Breast epithelium (tissue), 4 donors: ENCODE results near the gene PHB1. TPM values are rescaled to one million over a fixed set of nuclear protein-coding genes. Genes with fewer than 3 reads are reported as not detected.

Source experiments
- DNase-seq, 2 donors: peaks; one replicate each; pipeline ENCODE4 v3.0.0-alpha.2; 2019; ENCODE audit warnings: low spot score in 2 of 2
- H3K27ac ChIP-seq, 2 donors: fragments of 200-600 bp; sonication (generic) in 1 of 2; one replicate each; pipeline ENCODE4 v1.5.1; 2016 to 2019; ENCODE audit warnings: mild to moderate bottlenecking in 1 of 2
- H3K27me3 ChIP-seq, 2 donors: fragments of 200-600 bp; sonication (generic) in 1 of 2; one replicate each; pipeline versions ENCODE4 v1.5.1 to v1.6.0; 2017 to 2019; ENCODE audit warnings: control low read depth in 1 of 2, mild to moderate bottlenecking in 1 of 2
- H3K36me3 ChIP-seq: fragments of 200-600 bp; one replicate; pipeline ENCODE4 v1.5.1; 2019
- H3K4me1 ChIP-seq, 2 donors: fragments of 200-600 bp; sonication (generic); one replicate each; pipeline ENCODE4 v1.5.1; 2016 to 2019; ENCODE audit warnings: control low read depth in 1 of 2
- H3K4me3 ChIP-seq, 3 donors: fragments of 200-600 bp; sonication (generic); 1 replicate in 2 of 3; 2 replicates in 1 of 3; pipeline ENCODE4 v1.5.1; 2016 to 2019; ENCODE audit warnings: mild to moderate bottlenecking in 3 of 3, moderate library complexity in 2 of 3
- H3K9me3 ChIP-seq, 2 donors: fragments of 200-600 bp; sonication (generic) in 1 of 2; one replicate each; pipeline ENCODE4 v1.5.1; 2016 to 2019; ENCODE audit warnings: control low read depth in 1 of 2
- POLR2A ChIP-seq: fragments of 450-650 bp; IDR thresholded peaks from one replicate; pipeline ENCODE4 v1.6.1; 2016; ENCODE audit warnings: antibody characterized with exemption, mild to moderate bottlenecking, moderate library complexity
- POLR2AphosphoS5 ChIP-seq, 3 donors: sonication (generic); formaldehyde crosslinking; IDR thresholded peaks; one replicate each; pipeline ENCODE4 v1.6.1; 2017; ENCODE audit warnings: antibody characterized with exemption in 3 of 3
- intact Hi-C: fragments of 100-400 bp; cut with DNase I; formaldehyde crosslinking; loops from one replicate; pipeline ENCODE4 v1.15.1; 2023; ENCODE audit warnings: low total_unique reads
- total RNA-seq, 3 donors: library from RNA; depleted of rRNA; stranded (reverse); fragments of >200 nt; gene quantifications; one replicate each; pipeline ENCODE4 v1.1.0, GENCODE V29; 2016
- TF ChIP-seq, protein P1 (sequence below), 3 donors: fragments of 450-650 bp; IDR thresholded peaks; one replicate each; pipeline ENCODE4 v1.5.1; 2016 to 2017; ENCODE audit warnings: antibody characterized with exemption in 3 of 3, mild to moderate bottlenecking in 3 of 3, moderate library complexity in 3 of 3

Gene PHB1
- total RNA-seq, 3 donors from 2014 or later = 100 to 110 (median 108) TPM

- intact Hi-C loops = loop anchor here (5.0 kb wide), 1 partner anchor 108 kb away; no protein-coding TSS in a partner anchor
These were observed 24.6 kb upstream of the PHB1 start for GRCh38 chr17:49439305-49439672.

GRCh38 chr17:49438436-49439278 lies 24.0 kb upstream of the PHB1 start:
- peak in 1 of 2 donors; percentile 46 for DNase-seq
- no peaks in the 10 kb centered on the region for H3K9me3 ChIP-seq
- H3K4me3 ChIP-seq = no peak overlapping the region
- H3K4me1 ChIP-seq = no peaks in the 10 kb centered on the region
- no peak overlapping the region for H3K27ac ChIP-seq
- H3K27me3 ChIP-seq = peaks cover 0 to 10% of the 10 kb centered on the region in 2 donors
- TF ChIP-seq POLR2A (no peak), POLR2AphosphoS5 (IDR thresholded peaks at IDR 0.05) (no peak)
- TF ChIP-seq, protein P1, sequence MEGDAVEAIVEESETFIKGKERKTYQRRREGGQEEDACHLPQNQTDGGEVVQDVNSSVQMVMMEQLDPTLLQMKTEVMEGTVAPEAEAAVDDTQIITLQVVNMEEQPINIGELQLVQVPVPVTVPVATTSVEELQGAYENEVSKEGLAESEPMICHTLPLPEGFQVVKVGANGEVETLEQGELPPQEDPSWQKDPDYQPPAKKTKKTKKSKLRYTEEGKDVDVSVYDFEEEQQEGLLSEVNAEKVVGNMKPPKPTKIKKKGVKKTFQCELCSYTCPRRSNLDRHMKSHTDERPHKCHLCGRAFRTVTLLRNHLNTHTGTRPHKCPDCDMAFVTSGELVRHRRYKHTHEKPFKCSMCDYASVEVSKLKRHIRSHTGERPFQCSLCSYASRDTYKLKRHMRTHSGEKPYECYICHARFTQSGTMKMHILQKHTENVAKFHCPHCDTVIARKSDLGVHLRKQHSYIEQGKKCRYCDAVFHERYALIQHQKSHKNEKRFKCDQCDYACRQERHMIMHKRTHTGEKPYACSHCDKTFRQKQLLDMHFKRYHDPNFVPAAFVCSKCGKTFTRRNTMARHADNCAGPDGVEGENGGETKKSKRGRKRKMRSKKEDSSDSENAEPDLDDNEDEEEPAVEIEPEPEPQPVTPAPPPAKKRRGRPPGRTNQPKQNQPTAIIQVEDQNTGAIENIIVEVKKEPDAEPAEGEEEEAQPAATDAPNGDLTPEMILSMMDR (IDR thresholded peaks at IDR 0.05) = no peak
- intact Hi-C loops = loop anchor here (5.0 kb wide), 1 partner anchor 109 kb away; no protein-coding TSS in a partner anchor
- H3K36me3 ChIP-seq = no peaks in the 10 kb centered on the region

More at GRCh38 chr17:49439305-49439672, 24.6 kb upstream of the PHB1 start:
- TF ChIP-seq, protein P1 (IDR thresholded peaks at IDR 0.05) = no peak
- Histone ChIP-seq H3K36me3 (no peaks in the 10 kb centered on the region), H3K4me1 (no peaks in the 10 kb centered on the region), H3K4me3 (no peak overlapping the region), H3K27me3 (peaks cover 0 to 10% of the 10 kb centered on the region in 2 donors), H3K9me3 (no peaks in the 10 kb centered on the region), H3K27ac (no peak overlapping the region)
- DNase-seq = peak in 1 of 2 donors; percentile 39

DNA sequence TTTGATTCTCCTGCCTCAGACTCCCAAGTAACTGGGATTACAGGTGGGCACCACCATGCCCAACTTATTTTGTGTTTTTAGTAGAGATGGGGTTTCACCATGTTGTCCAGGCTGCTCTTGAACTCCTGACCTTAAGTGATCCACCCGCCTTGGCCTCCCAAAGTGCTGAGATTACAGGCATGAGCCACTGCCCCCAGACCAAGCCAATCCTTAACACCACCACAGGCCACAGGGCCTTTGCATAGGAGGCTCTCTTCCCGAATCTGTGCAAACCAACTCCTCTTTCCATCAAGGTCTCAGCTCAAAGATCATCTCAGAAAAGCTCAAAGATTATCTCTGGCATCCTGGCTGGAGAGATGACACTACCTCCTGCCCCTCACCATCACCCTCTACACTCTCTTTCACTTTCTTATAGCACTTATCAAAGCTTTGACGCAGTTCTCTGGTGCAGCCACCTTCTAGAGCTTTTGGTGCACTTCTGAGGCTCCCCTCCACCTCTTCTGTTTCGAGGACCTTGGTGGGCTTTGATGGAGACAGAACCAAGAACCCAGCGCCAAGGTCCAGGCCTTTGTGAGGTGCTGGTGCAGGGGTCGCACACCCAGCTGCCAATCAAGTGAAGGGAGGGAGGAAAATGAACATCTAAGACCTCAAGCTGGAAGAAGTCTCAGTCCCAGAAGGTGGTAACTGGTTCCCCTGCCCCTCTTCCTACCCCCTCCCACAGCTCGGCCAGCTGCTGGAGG lies 23.2 kb upstream of the PHB1 start:
- TF ChIP-seq, protein P1 (IDR thresholded peaks at IDR 0.05) = no peak
- TF ChIP-seq POLR2AphosphoS5 (IDR thresholded peaks at IDR 0.05) (no peak), POLR2A (no peak)

DNA sequence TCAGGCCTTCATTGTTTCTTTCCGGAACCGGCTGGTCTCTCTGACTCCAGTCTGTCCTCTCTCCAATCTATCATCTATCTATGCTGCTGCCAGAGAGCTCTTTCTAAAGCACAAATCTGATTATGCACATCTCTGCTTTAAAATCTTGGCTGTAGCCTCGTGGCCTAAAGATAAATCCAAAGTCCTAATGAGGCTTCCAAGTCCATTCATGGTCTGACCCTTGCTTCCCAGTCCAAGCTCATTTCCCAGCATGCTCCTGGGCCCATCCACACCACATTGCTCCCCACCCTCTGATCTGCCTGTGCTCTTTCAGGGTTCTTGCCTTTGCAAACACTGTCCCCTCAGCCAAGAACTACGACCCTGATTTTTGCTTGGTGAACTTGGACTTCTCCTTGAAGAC lies 21.5 kb upstream of the PHB1 start:
- H3K4me1 ChIP-seq = no peaks in the 10 kb centered on the region
- H3K36me3 ChIP-seq = no peaks in the 10 kb centered on the region
- H3K4me3 ChIP-seq = no peak overlapping the region
- no peaks in the 10 kb centered on the region for H3K9me3 ChIP-seq
- TF ChIP-seq POLR2A = no peak
- TF ChIP-seq POLR2AphosphoS5 (IDR thresholded peaks at IDR 0.05) = no peak
- TF ChIP-seq, protein P1 (IDR thresholded peaks at IDR 0.05) = no peak
- DNase-seq = no peak
- peaks cover 0 to 10% of the 10 kb centered on the region in 2 donors for H3K27me3 ChIP-seq
- intact Hi-C loops = loop anchor here (5.0 kb wide), 1 partner anchor 111 kb away; no protein-coding TSS in a partner anchor
- peak overlapping the region; percentile 63 to 66 for H3K27ac ChIP-seq

More for the DNA sequence above, 23.2 kb upstream of the PHB1 start:
- intact Hi-C loops = loop anchor here (5.0 kb wide), 1 partner anchor 109 kb away; no protein-coding TSS in a partner anchor
- no peaks in the 10 kb centered on the region for H3K9me3 ChIP-seq
- H3K4me3 ChIP-seq = no peak overlapping the region
- peaks cover 0 to 10% of the 10 kb centered on the region in 2 donors for H3K27me3 ChIP-seq
- no peak overlapping the region for H3K27ac ChIP-seq
- H3K4me1 ChIP-seq = no peaks in the 10 kb centered on the region
- peak in 1 of 2 donors; percentile 38 for DNase-seq
- no peaks in the 10 kb centered on the region for H3K36me3 ChIP-seq
